GM12864 (cell line): ENCODE measurements around the gene NUSAP1.

ENCODE experiments used
- DNase-seq: peaks from one replicate; pipeline ENCODE4 v3.0.0-alpha.2; 2011; ENCODE audit warnings: low read depth
- H3K4me3 ChIP-seq: 2 replicates; pipeline ENCODE4 v1.5.1; 2011; ENCODE audit warnings: mild to moderate bottlenecking, low read depth, low read length, control low read depth
- CTCF ChIP-seq: IDR thresholded peaks from 2 replicates; pipeline ENCODE4 v1.5.1; 2011; ENCODE audit warnings: low read depth, mild to moderate bottlenecking, moderate library complexity, low read length, control low read depth, inconsistent platforms; ENCODE audit errors: missing control alignments

NUSAP1 gene

GRCh38 chr15:41334293-41335120, 1.8 kb downstream of the NUSAP1 start:
- no peak for DNase-seq
- TF ChIP-seq CTCF, result no peak
- H3K4me3 ChIP-seq, result peak overlapping the region; percentile 93

DNA sequence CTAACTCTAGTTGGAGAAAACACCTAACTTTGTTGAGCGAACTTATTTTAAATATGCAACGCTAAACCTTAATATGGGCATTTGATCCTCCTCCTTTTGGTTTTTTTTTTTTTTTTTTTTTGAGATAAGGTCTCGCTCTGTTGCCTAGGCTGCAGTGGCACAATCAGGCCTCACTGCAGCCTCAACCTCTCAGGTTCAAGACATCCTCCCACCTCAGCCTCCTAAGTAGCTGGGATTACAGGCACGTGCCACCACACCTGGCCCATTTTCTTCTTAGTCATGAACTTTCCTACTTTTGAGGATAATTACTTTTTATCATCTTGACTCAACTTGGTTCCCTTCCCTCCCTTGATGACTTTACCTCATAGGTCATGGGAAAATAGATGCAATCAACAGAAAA, 3.9 kb downstream of the NUSAP1 start:
- H3K4me3 ChIP-seq, result peak overlapping the region; percentile 17; the same call in 1 of the 2 replicates
- DNase-seq, result no peak
- TF ChIP-seq CTCF, result no peak

DNA sequence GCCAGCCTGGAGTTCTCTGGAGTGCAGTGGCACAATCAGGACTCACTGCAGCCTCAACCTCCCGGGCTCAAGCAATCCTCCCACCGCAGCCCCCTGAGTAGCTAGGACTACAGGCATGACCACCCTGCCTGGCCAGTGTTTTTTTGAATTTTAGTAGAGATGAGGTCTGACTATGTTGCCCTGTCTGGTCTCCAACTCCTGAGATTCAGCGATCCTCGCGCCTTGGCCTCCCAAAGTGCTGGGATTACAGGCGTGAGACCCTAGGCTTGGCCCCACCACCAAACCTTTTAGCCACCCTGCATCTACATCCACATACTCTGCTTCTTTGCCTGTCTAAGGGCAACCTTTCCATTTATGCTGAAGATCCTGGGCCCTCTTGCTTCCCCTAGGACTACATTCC, 4.4 kb downstream of the NUSAP1 start:
- TF ChIP-seq CTCF, result no peak
- no peak overlapping the region; the same call in 1 of the 2 replicates for H3K4me3 ChIP-seq

GRCh38 chr15:41337631-41338522, 5.2 kb downstream of the NUSAP1 start:
- DNase-seq, result no peak
- H3K4me3 ChIP-seq, result no peak overlapping the region
- no peak for TF ChIP-seq CTCF

More for the DNA sequence above, 4.4 kb downstream of the NUSAP1 start:
- no peak for DNase-seq

GRCh38 chr15:41340189-41340695, 7.6 kb downstream of the NUSAP1 start:
- no peak for TF ChIP-seq CTCF
- DNase-seq, result no peak

GRCh38 chr15:41341519-41341918, 8.8 kb downstream of the NUSAP1 start:
- H3K4me3 ChIP-seq, result no peak overlapping the region
- no peak for TF ChIP-seq CTCF
- DNase-seq, result no peak

More at GRCh38 chr15:41340189-41340695, 7.6 kb downstream of the NUSAP1 start:
- H3K4me3 ChIP-seq, result no peak overlapping the region
